Upper lobe of right lung (tissue), 1 donor: Measurements from ENCODE around the gene KRTAP5-9. TPM values are rescaled to one million over a fixed set of nuclear protein-coding genes. Genes with fewer than 3 reads are reported as not detected.
"Not testable (repeated sequence)": the region's sequence is repeated elsewhere in the genome, so short reads cannot be mapped to it uniquely, and the experiment has no call there.

Experiments used
- ATAC-seq: fragments of 200-7000 bp; cut with Tn5 transposase; one replicate; pipeline ENCODE4 v1.9.1; 2020; ENCODE audit warnings: mild to moderate bottlenecking, moderate library complexity
- DNase-seq: peaks from one replicate; pipeline ENCODE4 v3.0.0-alpha.2; 2020
- H3K27ac ChIP-seq: fragments of 200-600 bp; one replicate; pipeline ENCODE4 v1.8.0; 2022
- H3K27me3 ChIP-seq: fragments of 200-600 bp; one replicate; pipeline ENCODE4 v1.8.0; 2022; ENCODE audit warnings: mild to moderate bottlenecking
- H3K36me3 ChIP-seq: fragments of 200-600 bp; one replicate; pipeline ENCODE4 v1.8.0; 2022
- H3K4me1 ChIP-seq: fragments of 200-600 bp; one replicate; pipeline ENCODE4 v1.8.0; 2022
- H3K4me3 ChIP-seq: fragments of 200-600 bp; one replicate; pipeline ENCODE4 v1.8.0; 2022; ENCODE audit warnings: mild to moderate bottlenecking
- H3K9me3 ChIP-seq: fragments of 200-600 bp; one replicate; pipeline ENCODE4 v1.8.0; 2022
- intact Hi-C: fragments of 100-400 bp; cut with DNase I; formaldehyde crosslinking; loops from one replicate; pipeline ENCODE4 v1.11.0; 2022
- total RNA-seq: library from RNA; stranded (reverse); fragmentation: NEBNext Ultra II Directional; extraction: Animal tissue kit (Norgen Biotek cat#: 25700); gene quantifications from one replicate; pipeline ENCODE4 v1.2.1, GENCODE V29; 2021
- donor health status: DM: no; HTN: yes; CAD: no; lungs with severe emphysema.

KRTAP5-9 gene
- total RNA-seq, 1 donor from 2014 or later: not detected

- H3K9me3 ChIP-seq, ATAC-seq, intact Hi-C loops, H3K27me3 ChIP-seq, DNase-seq, H3K36me3 ChIP-seq, H3K4me1 ChIP-seq, H3K27ac ChIP-seq, H3K4me3 ChIP-seq: not testable (repeated sequence)
Observed at GRCh38 chr11:71589546-71589920, 41.3 kb downstream of the KRTAP5-9 start.

Other genes with a start within 250 kb of the KRTAP5-9 start
- 105 TPM for gene DHCR7, start 100.0 kb upstream of the KRTAP5-9 start, total RNA-seq
- gene NADSYN1, start 95.2 kb upstream of the KRTAP5-9 start, total RNA-seq: 91.3 TPM
- gene KRTAP5-7, start 21.2 kb upstream of the KRTAP5-9 start, total RNA-seq: 0.46 TPM
- gene KRTAP5-8, start 10.4 kb upstream of the KRTAP5-9 start, total RNA-seq: not detected
- gene KRTAP5-10, start 17.1 kb downstream of the KRTAP5-9 start, total RNA-seq: not detected
- gene KRTAP5-11, start 34.5 kb downstream of the KRTAP5-9 start, total RNA-seq: not detected